ENCODE measurements around the gene CNNM4. TPM values are rescaled to one million over a fixed set of nuclear protein-coding genes. Genes with fewer than 3 reads are reported as not detected.

The CNNM4 gene
- polyA plus RNA-seq, 1 experiment = 7.2 TPM

GRCh38 chr2:96859099-96859649, 98.5 kb downstream of the CNNM4 start:
- peaks cover 31% of the 10 kb centered on the region for H3K36me3 ChIP-seq (ENCODE audit: control insufficient read depth, insufficient read depth, low read length)
- no peak overlapping the region for H3K4me3 ChIP-seq (ENCODE audit: low read depth, low read length)
- CTCF ChIA-PET = interaction anchor here (0.8 to 4.2 kb wide), 11 partner anchors 9 to 253 kb away, joined by 4 to 94 read pairs (median 8); partner anchors contain the start of genes ANKRD36 and SEMA4C
- POLR2A ChIA-PET = no interaction called here
- no peak for TF ChIP-seq CTCF (IDR thresholded peaks at IDR 0.05; ENCODE audit: insufficient read depth, low read depth, low read length)
- H3K27me3 ChIP-seq (ENCODE audit: control insufficient read depth, insufficient read depth, low read length) = no peaks in the 10 kb centered on the region
- no peak for DNase-seq (ENCODE audit: low read depth)

- CTCF ChIA-PET = interaction anchor here (1.2 to 2.4 kb wide), 2 partner anchors 87 to 253 kb away, joined by 4 to 13 read pairs; partner anchors contain the start of gene ANKRD36
- no peak overlapping the region for H3K4me3 ChIP-seq (ENCODE audit: low read depth, low read length)
- no peaks in the 10 kb centered on the region for H3K27me3 ChIP-seq (ENCODE audit: control insufficient read depth, insufficient read depth, low read length)
- peaks cover 36% of the 10 kb centered on the region for H3K36me3 ChIP-seq (ENCODE audit: control insufficient read depth, insufficient read depth, low read length)
- POLR2A ChIA-PET = no interaction called here
- TF ChIP-seq CTCF (IDR thresholded peaks at IDR 0.05; ENCODE audit: insufficient read depth, low read depth, low read length) = no peak
- no peak for DNase-seq (ENCODE audit: low read depth)
Measured at GRCh38 chr2:96859681-96860064, 99.0 kb downstream of the CNNM4 start.

- Histone ChIP-seq H3K27me3 (ENCODE audit: control insufficient read depth, insufficient read depth, low read length) (no peaks in the 10 kb centered on the region), H3K4me3 (ENCODE audit: low read depth, low read length) (no peak overlapping the region), H3K36me3 (ENCODE audit: control insufficient read depth, insufficient read depth, low read length) (peaks cover 42% of the 10 kb centered on the region)
- no peak for DNase-seq (ENCODE audit: low read depth)
- POLR2A ChIA-PET = no interaction called here
- no peak for TF ChIP-seq CTCF (IDR thresholded peaks at IDR 0.05; ENCODE audit: insufficient read depth, low read depth, low read length)
- CTCF ChIA-PET = interaction anchor here (1.9 kb wide), 1 partner anchor 90 kb away, joined by 8 read pairs; no protein-coding TSS in a partner anchor
Measured at GRCh38 chr2:96860065-96861029, 99.6 kb downstream of the CNNM4 start.

- Histone ChIP-seq H3K4me3 (ENCODE audit: low read depth, low read length) (no peak overlapping the region), H3K36me3 (ENCODE audit: control insufficient read depth, insufficient read depth, low read length) (peaks cover 48% of the 10 kb centered on the region), H3K27me3 (ENCODE audit: control insufficient read depth, insufficient read depth, low read length) (no peaks in the 10 kb centered on the region)
- ChIA-PET CTCF (interaction anchor here (1.9 kb wide), 1 partner anchor 89 kb away, joined by 8 read pairs; no protein-coding TSS in a partner anchor), POLR2A (no interaction called here)
- no peak for TF ChIP-seq CTCF (IDR thresholded peaks at IDR 0.05; ENCODE audit: insufficient read depth, low read depth, low read length)
- no peak for DNase-seq (ENCODE audit: low read depth)
Measured at GRCh38 chr2:96861074-96861473, 100.4 kb downstream of the CNNM4 start.

Small RNAs within 50 kb of the gene (small RNA-seq; reads per million reads assigned to genes)
- gene MIR3127 (ENCODE audit: insufficient read length, low read depth, low replicate concordance) = not detected

Other genes starting within 250 kb of the CNNM4 start
- 10.4 and 19.1 TPM in 2 replicates for gene ARID5A, start 224.2 kb upstream of the CNNM4 start, polyA plus RNA-seq (2011; rRNA removed)
- 15.2 and 28.3 TPM in 2 replicates for gene KANSL3, start 122.6 kb upstream of the CNNM4 start, polyA plus RNA-seq (2011; rRNA removed)
- 0.07 and 0.09 TPM in 2 replicates for gene FER1L5, start 118.1 kb upstream of the CNNM4 start, polyA plus RNA-seq (2011; rRNA removed)
- gene LMAN2L, start 20.8 kb upstream of the CNNM4 start, polyA plus RNA-seq (2011; rRNA removed) = 29.6 and 30.8 TPM in 2 replicates
- 7.6 and 9.8 TPM in 2 replicates for gene CNNM3, start 55.4 kb downstream of the CNNM4 start, polyA plus RNA-seq (2011; rRNA removed)
- gene ANKRD23, start 83.1 kb downstream of the CNNM4 start, polyA plus RNA-seq (2011; rRNA removed) = 0.85 and 1.4 TPM in 2 replicates
- 6.8 and 8.1 TPM in 2 replicates for gene ANKRD39, start 97.1 kb downstream of the CNNM4 start, polyA plus RNA-seq (2011; rRNA removed)
- gene SEMA4C, start 109.2 kb downstream of the CNNM4 start, polyA plus RNA-seq (2011; rRNA removed) = 16.4 and 29.7 TPM in 2 replicates
- not detected in 2 replicates for gene FAM178B, start 225.7 kb downstream of the CNNM4 start, polyA plus RNA-seq (2011; rRNA removed)

Data from BJ (cell line).